OCI-M2 (cell line): ENCODE data around the gene MYO1H.

Experiments used
- DNase-seq: peaks from one replicate; lab custom pipeline; 2025; ENCODE audit not compliant: unreplicated experiment; lab: John Stamatoyannopoulos, UW

The MYO1H gene

GRCh38 chr12:109445191-109445609 is 97.5 kb downstream of the MYO1H start:
- no peak for DNase-seq

- no peak for DNase-seq
These were observed 99.2 kb downstream of the MYO1H start for GRCh38 chr12:109446869-109447268.

- no peak for DNase-seq
These were observed 99.8 kb downstream of the MYO1H start for GRCh38 chr12:109447482-109447881.

GRCh38 chr12:109448272-109448671 is 100.6 kb downstream of the MYO1H start:
- DNase-seq = no peak

GRCh38 chr12:109448707-109449390 is 101.1 kb downstream of the MYO1H start:
- no peak for DNase-seq

GRCh38 chr12:109449845-109450532 is 102.3 kb downstream of the MYO1H start:
- no peak for DNase-seq

GRCh38 chr12:109450980-109451379 is 103.3 kb downstream of the MYO1H start:
- DNase-seq = no peak

GRCh38 chr12:109451400-109451799 is 103.7 kb downstream of the MYO1H start:
- no peak for DNase-seq

- no peak for DNase-seq
These were observed 104.8 kb downstream of the MYO1H start for GRCh38 chr12:109452489-109452888.

GRCh38 chr12:109455706-109456105 is 108.0 kb downstream of the MYO1H start:
- no peak for DNase-seq

GRCh38 chr12:109458086-109458485 is 110.4 kb downstream of the MYO1H start:
- DNase-seq = no peak

- DNase-seq = no peak
These were observed 111.1 kb downstream of the MYO1H start for GRCh38 chr12:109458771-109459208.

- no peak for DNase-seq
These were observed 111.5 kb downstream of the MYO1H start for GRCh38 chr12:109459247-109459646.

GRCh38 chr12:109460538-109460937 is 112.8 kb downstream of the MYO1H start:
- DNase-seq = no peak

GRCh38 chr12:109461049-109461845 is 113.5 kb downstream of the MYO1H start:
- DNase-seq = no peak

- no peak for DNase-seq
These were observed 114.4 kb downstream of the MYO1H start for GRCh38 chr12:109461846-109462756.

- no peak for DNase-seq
These were observed 115.4 kb downstream of the MYO1H start for GRCh38 chr12:109462868-109463692.

- DNase-seq = no peak
These were observed 116.1 kb downstream of the MYO1H start for GRCh38 chr12:109463756-109464155.

- DNase-seq = no peak
These were observed 117.1 kb downstream of the MYO1H start for GRCh38 chr12:109464642-109465351.
